HG03139 (cell line): ENCODE measurements around the gene LCN12.

Source experiments
- ATAC-seq: cut with Tn5 transposase; IDR thresholded peaks from one replicate; pipeline ENCODE4 v1.9.1; 2021; ENCODE audit not compliant: unreplicated experiment

The LCN12 gene

GRCh38 chr9:136951541-136952320 lies at the start of gene LCN12:
TSS of gene LCN12 (plus strand) at chr9:136952273. CDS start at chr9:136952328, 55 bp downstream.
- ATAC-seq, result no peak

GRCh38 chr9:136903041-136903554 lies 49.0 kb upstream of the LCN12 start:
- ATAC-seq, result no peak

- no peak for ATAC-seq
Measured at GRCh38 chr9:136906266-136906665, 45.8 kb upstream of the LCN12 start.

- no peak for ATAC-seq
Measured at GRCh38 chr9:136907011-136907914, 44.8 kb upstream of the LCN12 start.

- ATAC-seq, result no peak
Measured at GRCh38 chr9:136910197-136910900, 41.7 kb upstream of the LCN12 start.

GRCh38 chr9:136910901-136911245 lies 41.2 kb upstream of the LCN12 start:
- ATAC-seq, result no peak

GRCh38 chr9:136913701-136914438 lies 38.2 kb upstream of the LCN12 start:
- ATAC-seq, result no peak

- no peak for ATAC-seq
Measured at GRCh38 chr9:136915632-136916329, 36.3 kb upstream of the LCN12 start.

GRCh38 chr9:136916330-136917184 lies 35.5 kb upstream of the LCN12 start:
- ATAC-seq, result no peak

- no peak for ATAC-seq
Measured at GRCh38 chr9:136917902-136918301, 34.2 kb upstream of the LCN12 start.

GRCh38 chr9:136920069-136920468 lies 32.0 kb upstream of the LCN12 start:
- no peak for ATAC-seq

- no peak for ATAC-seq
Measured at GRCh38 chr9:136920734-136921231, 31.3 kb upstream of the LCN12 start.

- ATAC-seq, result no peak
Measured at GRCh38 chr9:136921307-136921706, 30.8 kb upstream of the LCN12 start.

- ATAC-seq, result no peak
Measured at GRCh38 chr9:136921718-136922117, 30.4 kb upstream of the LCN12 start.

GRCh38 chr9:136922540-136922939 lies 29.5 kb upstream of the LCN12 start:
- no peak for ATAC-seq

- ATAC-seq, result no peak
Measured at GRCh38 chr9:136923881-136924280, 28.2 kb upstream of the LCN12 start.

GRCh38 chr9:136925414-136926153 lies 26.5 kb upstream of the LCN12 start:
- no peak for ATAC-seq

GRCh38 chr9:136926154-136926704 lies 25.8 kb upstream of the LCN12 start:
- ATAC-seq, result no peak
